NCI-H345 treated with DMSO at 0.1 percent for 48 hours (cell line): ENCODE data around the gene SAMD7.

Experiments used
- DNase-seq: peaks from one replicate; lab custom pipeline; 2025; ENCODE audit not compliant: unreplicated experiment; lab: John Stamatoyannopoulos, UW

Gene SAMD7, protein sequence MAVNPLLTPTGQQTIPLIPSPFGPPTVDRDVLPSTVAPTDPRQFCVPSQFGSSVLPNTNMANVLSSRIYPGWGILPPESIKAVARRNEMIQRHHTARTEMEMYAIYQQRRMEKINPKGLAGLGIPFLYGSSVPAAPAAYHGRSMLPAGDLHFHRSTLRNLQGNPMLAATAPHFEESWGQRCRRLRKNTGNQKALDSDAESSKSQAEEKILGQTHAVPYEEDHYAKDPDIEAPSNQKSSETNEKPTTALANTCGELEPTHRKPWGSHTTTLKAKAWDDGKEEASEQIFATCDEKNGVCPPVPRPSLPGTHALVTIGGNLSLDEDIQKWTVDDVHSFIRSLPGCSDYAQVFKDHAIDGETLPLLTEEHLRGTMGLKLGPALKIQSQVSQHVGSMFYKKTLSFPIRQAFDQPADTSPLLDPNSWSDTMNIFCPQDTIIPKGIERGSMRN

GRCh38 chr3:169911272-169911671 is at the start of gene SAMD7:
Gene SAMD7, plus strand, starts transcription at chr3:169911572. Its CDS starts 7,927 bp downstream, at chr3:169919499.
- no peak for DNase-seq

DNA sequence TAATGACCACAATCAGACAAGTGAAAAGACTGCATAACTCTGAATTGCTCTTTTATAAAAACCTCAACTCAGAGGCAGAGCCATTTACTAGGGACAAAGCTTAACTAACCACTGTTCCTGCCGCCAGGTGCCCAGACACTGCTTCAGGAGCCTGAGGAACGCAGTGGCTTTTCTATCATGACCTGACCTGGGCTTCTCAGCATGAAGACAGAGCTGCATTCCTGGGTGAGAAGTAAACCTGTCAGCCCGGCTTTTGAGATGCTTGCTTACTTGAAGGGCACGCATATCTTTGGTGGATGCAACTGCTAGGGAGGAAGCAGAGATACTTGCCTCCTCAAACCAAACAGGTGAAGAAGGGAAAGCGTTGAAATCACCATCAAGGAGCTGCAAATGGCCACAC is 49.5 kb upstream of the SAMD7 start:
- DNase-seq, result no peak

DNA sequence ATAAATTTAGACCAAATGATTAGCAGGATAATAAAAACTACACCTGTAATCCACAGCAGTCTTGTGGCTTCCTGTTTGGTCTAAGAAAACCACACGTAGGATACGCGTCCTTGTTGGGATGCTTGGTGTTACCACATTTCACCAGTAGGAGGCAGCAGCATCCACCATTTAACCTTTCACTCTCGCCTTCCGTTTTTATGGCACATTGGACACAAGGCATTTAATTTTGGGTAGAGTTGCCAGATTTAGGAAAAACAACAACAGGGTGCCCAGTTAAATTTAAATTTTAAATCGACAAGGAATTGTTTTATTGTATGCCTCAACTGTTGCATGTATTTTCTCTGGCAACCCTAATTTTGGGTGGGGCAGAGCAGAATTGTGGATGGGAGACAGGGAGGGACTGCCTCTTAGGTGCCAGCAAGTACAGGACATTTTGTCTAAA is 47.9 kb upstream of the SAMD7 start:
- peak; percentile 6 for DNase-seq

DNA sequence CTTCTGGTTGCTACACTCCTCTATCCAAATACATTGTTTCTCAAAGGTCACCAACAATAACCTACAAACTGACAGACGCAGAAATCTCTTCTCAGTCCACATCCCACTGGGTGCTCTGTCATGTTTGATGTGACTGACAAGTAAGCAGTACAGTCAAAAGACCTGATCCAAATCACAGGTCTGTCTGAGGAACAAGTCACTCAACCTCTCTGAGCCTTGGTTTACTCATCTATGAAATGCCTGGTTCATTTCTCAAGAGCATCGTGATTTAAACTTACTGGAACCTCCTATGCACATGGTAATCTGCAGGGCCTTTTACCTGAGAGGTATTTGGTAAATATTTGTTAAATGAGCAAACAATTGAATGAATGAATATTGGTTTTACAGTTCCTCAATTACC is 47.1 kb upstream of the SAMD7 start:
- no peak for DNase-seq

DNA sequence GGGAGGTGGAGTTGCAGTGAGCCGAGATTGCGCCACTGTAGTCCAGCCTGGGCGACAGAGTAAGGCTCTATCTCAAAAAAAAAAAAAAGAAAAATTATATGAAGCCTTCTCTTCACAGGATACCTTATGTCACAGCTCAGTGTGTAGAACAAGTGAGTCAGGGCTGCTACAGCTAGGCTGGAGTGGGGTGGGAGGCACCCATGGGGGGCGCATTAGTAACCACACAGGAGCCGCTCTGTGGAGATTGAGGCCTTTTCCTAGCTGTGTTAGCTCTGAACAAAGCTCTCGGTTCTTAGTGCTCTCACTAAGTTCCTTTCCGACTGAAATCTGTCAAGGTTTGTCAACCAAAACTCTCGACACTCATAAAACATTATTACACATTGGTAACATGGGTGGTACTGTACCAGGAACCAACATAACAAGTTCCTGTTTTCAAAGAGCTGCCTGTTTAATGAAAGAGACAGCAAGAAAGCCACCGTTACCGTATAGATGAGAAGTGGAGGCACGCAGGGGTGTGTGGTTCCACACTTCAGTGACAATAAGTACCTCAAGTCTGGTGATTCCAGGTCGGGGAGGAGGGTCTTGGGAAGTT is 46.1 kb upstream of the SAMD7 start:
- DNase-seq, result no peak

GRCh38 chr3:169867584-169868210 is 43.7 kb upstream of the SAMD7 start:
- DNase-seq, result no peak

GRCh38 chr3:169868369-169868768 is 43.0 kb upstream of the SAMD7 start:
- DNase-seq, result no peak

DNA sequence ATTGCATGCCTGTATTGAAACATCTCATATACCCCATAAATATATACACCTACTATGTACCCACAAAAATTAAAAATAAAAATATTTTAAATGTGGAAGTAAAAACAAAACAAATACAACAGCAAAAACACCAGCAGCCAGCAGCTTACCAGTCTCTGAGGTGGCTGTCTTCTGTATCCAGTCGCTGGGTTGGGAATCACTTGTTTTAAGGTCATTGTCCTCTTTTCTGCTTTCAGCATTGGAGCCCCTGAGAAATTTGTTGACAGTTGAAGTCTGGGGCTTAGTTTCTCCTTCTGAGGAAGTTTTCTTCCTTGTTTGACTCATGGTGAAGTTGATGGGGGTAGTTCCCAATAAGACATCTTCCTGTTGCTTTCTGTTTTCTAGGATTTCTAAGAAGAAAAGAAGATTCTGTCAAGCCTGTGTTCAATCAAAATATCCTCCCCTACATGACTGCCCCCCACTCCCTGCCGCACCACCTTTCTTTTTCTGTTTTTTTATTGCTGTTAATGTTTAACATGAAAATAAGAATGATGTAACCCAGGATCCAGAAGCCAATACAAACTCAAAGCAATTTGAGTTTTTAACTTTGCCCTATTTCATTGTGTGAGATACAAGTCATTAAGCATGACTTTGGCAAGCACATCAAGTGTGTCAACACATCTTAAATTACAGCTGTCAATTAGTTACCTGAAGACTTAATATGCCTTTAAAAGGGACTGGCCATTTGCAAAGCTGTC is 41.7 kb upstream of the SAMD7 start, which contains the start of gene LRRC31:
Gene LRRC31 (minus strand): TSS at position 452 of the 737 bp plus-strand sequence. CDS start 128 bp downstream, at position 324.
- no peak for DNase-seq

DNA sequence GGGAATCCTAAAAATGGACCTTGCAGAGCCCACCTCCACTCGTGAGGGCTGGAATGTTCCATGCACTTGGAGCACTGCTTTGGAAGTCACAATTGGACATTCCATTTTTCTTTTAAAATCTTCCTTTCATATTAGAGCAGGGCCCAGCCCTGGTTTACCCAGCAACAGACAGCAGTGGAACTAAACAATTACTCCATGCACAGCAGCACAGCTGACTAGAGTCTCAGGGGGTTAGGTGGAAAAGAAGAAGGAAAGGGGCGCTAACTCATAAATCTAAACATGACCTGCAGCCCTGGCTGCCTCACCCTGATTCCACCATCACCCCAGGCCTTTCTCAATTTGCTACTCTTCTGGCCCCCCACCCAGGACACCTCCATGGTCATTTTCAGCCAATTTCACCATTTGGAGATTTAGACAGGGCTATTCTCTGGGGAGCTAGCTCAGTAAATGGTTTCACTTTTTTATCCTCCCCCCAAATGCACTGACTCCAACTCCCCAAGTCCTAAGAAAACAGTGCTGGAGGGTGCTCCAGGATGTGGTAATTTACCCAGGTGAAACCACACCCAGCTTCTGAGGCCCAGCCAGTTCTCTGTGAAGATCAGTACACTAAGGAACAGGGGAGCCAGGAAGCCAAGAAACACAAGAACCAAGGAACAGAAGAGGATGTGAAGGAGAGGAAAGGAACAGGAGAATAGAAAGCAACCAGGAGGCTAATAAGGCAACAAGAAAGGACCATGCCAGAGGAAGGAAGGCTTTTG is 40.1 kb upstream of the SAMD7 start:
- no peak for DNase-seq

GRCh38 chr3:169879013-169879557 is 32.3 kb upstream of the SAMD7 start:
- no peak for DNase-seq

DNA sequence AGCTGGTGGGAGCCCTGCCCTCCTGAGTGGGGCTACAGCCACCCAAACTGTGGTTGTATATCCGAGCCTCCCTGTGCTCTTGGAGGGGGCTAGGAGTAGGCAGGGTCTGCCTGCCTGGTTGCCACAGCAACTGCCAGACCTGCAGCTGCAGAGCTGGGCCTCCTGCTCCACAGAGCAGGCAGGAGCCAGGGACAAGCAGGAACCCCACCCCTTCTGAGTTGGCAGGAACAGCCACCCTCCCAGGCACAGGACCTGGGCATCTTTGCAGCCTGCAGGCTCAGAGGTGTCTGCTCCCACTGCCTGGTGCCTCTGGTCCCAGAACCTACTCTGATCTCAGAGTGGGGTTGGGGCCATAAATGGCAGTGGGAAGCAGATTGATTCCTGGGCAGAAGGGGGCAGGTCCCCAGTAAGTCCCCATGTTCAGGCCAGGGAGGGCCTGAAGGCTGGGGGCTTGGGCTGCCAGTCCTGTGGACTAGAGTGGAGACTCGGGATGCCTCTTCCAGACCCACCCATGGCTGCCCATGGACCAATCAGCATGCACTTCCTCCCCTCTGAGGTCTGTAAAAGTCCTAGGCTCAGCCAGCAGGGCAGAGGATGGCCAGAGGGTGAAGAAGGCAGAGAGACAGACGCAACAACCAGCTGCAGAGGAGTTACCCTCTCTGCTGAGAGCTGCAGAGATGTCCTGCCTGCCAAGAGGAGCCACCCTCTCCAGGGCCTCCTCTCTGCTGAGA is 31.4 kb upstream of the SAMD7 start:
- DNase-seq, result no peak

GRCh38 chr3:169880576-169881250 is 30.7 kb upstream of the SAMD7 start:
- DNase-seq, result no peak

DNA sequence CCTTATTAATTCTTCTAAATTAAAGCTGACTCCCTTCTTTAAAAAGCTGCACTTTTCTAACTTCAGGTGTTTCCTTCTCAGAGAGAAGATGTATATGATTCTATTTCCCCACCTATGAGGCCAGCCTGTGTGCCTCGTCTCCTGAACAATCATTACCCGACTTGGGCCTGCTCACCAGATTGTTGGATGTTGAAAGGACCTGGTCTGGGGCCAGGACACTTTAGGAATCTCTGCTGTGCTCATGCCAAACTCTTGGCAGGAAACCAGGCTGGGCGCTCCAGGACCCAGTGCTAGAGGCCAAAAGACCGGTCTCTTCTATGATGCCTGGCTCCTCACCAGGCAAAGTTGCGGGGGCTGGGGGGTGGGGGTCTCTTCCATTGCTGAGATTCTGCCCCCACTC is 24.7 kb upstream of the SAMD7 start:
- no peak for DNase-seq

- DNase-seq, result no peak
Observed at GRCh38 chr3:169891886-169892285, 19.5 kb upstream of the SAMD7 start.

- DNase-seq, result no peak
Observed at GRCh38 chr3:169894110-169894509, 17.3 kb upstream of the SAMD7 start.

GRCh38 chr3:169895072-169895471 is 16.3 kb upstream of the SAMD7 start:
- no peak for DNase-seq

- no peak for DNase-seq
Observed at GRCh38 chr3:169897284-169897683, 14.1 kb upstream of the SAMD7 start.

DNA sequence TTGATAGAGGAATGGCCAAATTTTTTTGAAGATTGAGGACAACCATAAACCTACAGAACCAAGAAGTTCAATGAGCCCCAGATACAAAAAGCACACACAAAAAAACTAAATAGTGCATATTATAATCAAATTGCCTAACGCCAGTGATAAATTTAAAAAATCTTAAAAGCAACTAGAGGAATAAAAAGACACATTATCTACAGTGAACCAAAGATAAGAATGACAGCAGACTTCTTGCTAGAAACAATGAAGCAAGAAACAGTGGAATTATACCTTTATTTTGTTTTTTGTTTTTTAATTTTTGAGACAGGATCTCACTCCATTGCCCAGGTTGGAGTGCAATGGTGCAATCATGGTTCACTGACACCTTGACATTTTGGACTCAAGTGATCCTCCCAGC is 9.9 kb upstream of the SAMD7 start:
- no peak for DNase-seq

- DNase-seq, result no peak
Observed at GRCh38 chr3:169905404-169905803, 6.0 kb upstream of the SAMD7 start.
